ENCODE results near the gene HNRNPUL1. TPM values are rescaled to one million over a fixed set of nuclear protein-coding genes. Genes with fewer than 3 reads are reported as not detected.

The HNRNPUL1 gene
- total RNA-seq, 1 experiment from 2014 or later, result 315 TPM

DNA sequence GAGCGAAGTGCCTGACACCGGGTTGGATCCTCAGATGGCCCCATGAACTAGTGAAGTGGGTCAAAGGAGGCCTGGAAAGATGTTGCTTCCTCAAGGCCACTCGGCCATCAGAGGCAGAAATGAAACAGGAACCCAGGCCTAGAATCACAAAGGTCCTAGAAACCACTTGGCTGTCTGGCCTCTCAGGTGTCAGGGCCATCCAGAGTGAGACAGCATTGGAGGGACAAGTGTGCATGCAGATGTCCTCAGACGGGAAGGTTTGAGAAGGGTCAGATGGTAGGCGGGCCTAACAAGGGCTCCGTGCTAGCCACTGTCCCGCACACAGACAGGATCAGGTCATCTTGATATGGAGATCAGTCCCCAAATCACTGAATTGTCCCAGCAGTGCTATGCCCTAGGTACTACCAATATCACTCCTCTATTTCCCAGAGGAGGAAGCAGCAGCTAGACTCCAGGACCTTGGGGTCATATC, 60.1 kb downstream of the HNRNPUL1 start:
- H3K4me1 ChIP-seq (ENCODE audit: insufficient read depth, low read length), result peaks cover 12% of the 10 kb centered on the region; the same call in 1 of the 2 replicates
- peaks cover 3% of the 10 kb centered on the region for H4K20me1 ChIP-seq (ENCODE audit: control insufficient read depth, insufficient read depth, insufficient read length)
- H3K4me2 ChIP-seq (ENCODE audit: insufficient read depth, insufficient read length, low read length), result peak overlapping the region; percentile 97
- H2AFZ ChIP-seq (ENCODE audit: low read length), result no peak overlapping the region
- TF ChIP-seq, protein P1, sequence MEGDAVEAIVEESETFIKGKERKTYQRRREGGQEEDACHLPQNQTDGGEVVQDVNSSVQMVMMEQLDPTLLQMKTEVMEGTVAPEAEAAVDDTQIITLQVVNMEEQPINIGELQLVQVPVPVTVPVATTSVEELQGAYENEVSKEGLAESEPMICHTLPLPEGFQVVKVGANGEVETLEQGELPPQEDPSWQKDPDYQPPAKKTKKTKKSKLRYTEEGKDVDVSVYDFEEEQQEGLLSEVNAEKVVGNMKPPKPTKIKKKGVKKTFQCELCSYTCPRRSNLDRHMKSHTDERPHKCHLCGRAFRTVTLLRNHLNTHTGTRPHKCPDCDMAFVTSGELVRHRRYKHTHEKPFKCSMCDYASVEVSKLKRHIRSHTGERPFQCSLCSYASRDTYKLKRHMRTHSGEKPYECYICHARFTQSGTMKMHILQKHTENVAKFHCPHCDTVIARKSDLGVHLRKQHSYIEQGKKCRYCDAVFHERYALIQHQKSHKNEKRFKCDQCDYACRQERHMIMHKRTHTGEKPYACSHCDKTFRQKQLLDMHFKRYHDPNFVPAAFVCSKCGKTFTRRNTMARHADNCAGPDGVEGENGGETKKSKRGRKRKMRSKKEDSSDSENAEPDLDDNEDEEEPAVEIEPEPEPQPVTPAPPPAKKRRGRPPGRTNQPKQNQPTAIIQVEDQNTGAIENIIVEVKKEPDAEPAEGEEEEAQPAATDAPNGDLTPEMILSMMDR (conservative IDR thresholded peaks at IDR 0.05), result no peak
- no peak overlapping the region for H2BK120ac ChIP-seq (ENCODE audit: low read depth, low read length, poor library complexity, severe bottlenecking)
- H3K27me3 ChIP-seq (ENCODE audit: insufficient read depth, low read length), result no peaks in the 10 kb centered on the region
- H3K9me3 ChIP-seq (ENCODE audit: control insufficient read depth, low read depth, low read length), result no peaks in the 10 kb centered on the region
- no peak overlapping the region for H4K8ac ChIP-seq (replicated peaks; ENCODE audit: insufficient read length, low read depth, low read length)
- no peak overlapping the region for H3K18ac ChIP-seq (ENCODE audit: insufficient read length, low read depth, low read length)
- no peak overlapping the region for H4K91ac ChIP-seq (ENCODE audit: insufficient read length, low read depth, low read length)
- H3K23me2 ChIP-seq (ENCODE audit: insufficient read length, low read depth, low read length, poor library complexity, severe bottlenecking), result peaks cover 14% of the 10 kb centered on the region
- H3K23ac ChIP-seq (ENCODE audit: insufficient read length, low read depth, low read length), result no peak overlapping the region
- H2AK5ac ChIP-seq (ENCODE audit: insufficient read length, low read length), result no peak overlapping the region
- no peak overlapping the region for H2BK20ac ChIP-seq (ENCODE audit: low read depth, low read length, poor library complexity, severe bottlenecking)
- no peak overlapping the region for H3K56ac ChIP-seq (ENCODE audit: insufficient read length, low read depth, low read length)
- WGBS (ENCODE audit: extremely low coverage, insufficient read length, low lambda C conversion rate), result no CpG with 5 or more reads among the region's 7 CpGs
- no peak overlapping the region for H3K27ac ChIP-seq (ENCODE audit: insufficient read length, low read depth, low read length)
- no peaks in the 10 kb centered on the region for H3K79me1 ChIP-seq (ENCODE audit: insufficient read depth, low read depth, low read length, poor library complexity, severe bottlenecking)
- Mint-ChIP-seq H3K4me1 (peaks cover 51 to 52% of the 10 kb centered on the region in 2 experiments), H3K9me3 (no peaks in the 10 kb centered on the region), H3K27me3 (ENCODE audit: low read depth) (peaks cover 1% of the 10 kb centered on the region; the same call in 1 of the 2 replicates), H3K4me3 (peak overlapping the region; percentile 56 to 83; a peak in 2 of 5 replicates), H3K27ac (peak overlapping the region in 2 of 3 experiments; percentile 46 to 83; a peak in 3 of 7 replicates), H3K36me3 (ENCODE audit: insufficient read depth in 1 of 3, low read depth in 3 of 3) (peaks cover 3 to 49% (median 21%) of the 10 kb centered on the region in 3 experiments; a peak in 5 of 7 replicates)
- H2BK5ac ChIP-seq (ENCODE audit: insufficient read length, low read length), result no peak overlapping the region
- no peak overlapping the region for H3K14ac ChIP-seq (ENCODE audit: insufficient read depth, low read length)
- DNase-seq, result no peak
- H3K9ac ChIP-seq (ENCODE audit: extremely low read depth, insufficient read length, low read length), result no peak overlapping the region
- no peak overlapping the region for H2BK12ac ChIP-seq (ENCODE audit: insufficient read length, low read depth, low read length)
- H2BK15ac ChIP-seq (ENCODE audit: low read depth, low read length), result no peak overlapping the region
- H3K4ac ChIP-seq (ENCODE audit: low read depth, low read length), result no peak overlapping the region
- H4K5ac ChIP-seq (ENCODE audit: insufficient read length, low read depth, low read length), result no peak overlapping the region
- no peak overlapping the region for H3T11ph ChIP-seq (ENCODE audit: low read length)
- no peaks in the 10 kb centered on the region for H3K79me2 ChIP-seq (ENCODE audit: insufficient read depth, low read length)

Measured in H9 (cell line).